OCI-LY3 (cell line): ENCODE data around the gene CKB.

ENCODE experiments used
- CTCF ChIP-seq: fragments of 200-600, 300-600 bp; sonication (generic); IDR thresholded peaks from 2 replicates; pipeline ENCODE4 v1.5.1; 2014; ENCODE audit warnings: antibody characterized with exemption, low read length, low read depth
- EZH2phosphoT487 ChIP-seq: fragments of 200-600 bp; shearing (Covaris generic); IDR thresholded peaks from 2 replicates; pipeline ENCODE4 v1.6.1; 2018; ENCODE audit warnings: antibody characterized with exemption, mixed run types, low read depth

- TF ChIP-seq CTCF (no peak), EZH2phosphoT487 (no peak)
Measured at GRCh38 chr14:103512701-103513611, 9.7 kb downstream of the CKB start.
